B cell (primary cell): Measurements from ENCODE around the gene MTCL3.

Experiments
- EZH2 ChIP-seq: IDR thresholded peaks from 2 replicates; pipeline ENCODE4 v1.6.1; 2012; ENCODE audit warnings: borderline replicate concordance, low read depth, mild to moderate bottlenecking, moderate library complexity, low read length; ENCODE audit not compliant: insufficient read depth, poor library complexity, severe bottlenecking
- TF ChIP-seq, protein P1 (sequence below): fragments of 200-600 bp; IDR thresholded peaks from one replicate; pipeline ENCODE4 v1.8.0; 2022; ENCODE audit warnings: antibody characterized with exemption, mild to moderate bottlenecking

DNA sequence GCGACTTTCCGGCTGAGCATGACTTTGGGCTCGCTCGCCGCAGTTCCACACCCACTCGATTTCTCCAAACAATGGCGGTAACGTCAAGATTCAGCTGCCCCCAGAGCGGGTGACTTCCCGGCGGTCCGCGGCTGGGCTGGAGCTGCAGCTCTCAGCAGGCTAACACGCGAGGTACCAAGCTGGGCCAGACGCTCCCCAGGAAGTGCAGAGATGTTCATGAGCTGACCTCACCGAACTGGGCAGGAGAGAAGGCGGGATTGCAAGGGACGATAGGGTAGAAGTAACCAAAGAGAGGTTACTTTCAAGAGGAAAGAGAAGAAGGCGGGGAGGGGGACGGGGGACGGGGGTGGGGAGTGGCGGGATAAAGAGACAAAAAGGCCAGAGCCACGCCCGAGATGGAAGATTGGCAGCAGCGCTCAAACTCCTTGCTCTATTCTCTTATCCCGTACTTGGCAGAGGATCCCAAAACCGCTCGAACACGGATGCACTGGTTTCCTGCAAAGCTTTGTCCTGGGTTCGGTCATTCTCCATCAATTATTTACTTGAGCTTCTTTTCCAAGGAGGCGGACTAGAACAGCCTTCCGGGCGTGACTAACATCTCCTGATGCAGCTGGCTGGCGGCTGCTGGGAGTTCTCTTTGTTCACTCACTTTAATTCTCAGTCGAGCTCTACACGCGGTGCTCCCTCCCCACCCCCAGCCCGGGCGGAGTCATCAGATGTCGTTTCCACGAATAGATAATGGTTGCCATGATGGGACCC is at the start of gene MTCL3:
- TF ChIP-seq, protein P1, sequence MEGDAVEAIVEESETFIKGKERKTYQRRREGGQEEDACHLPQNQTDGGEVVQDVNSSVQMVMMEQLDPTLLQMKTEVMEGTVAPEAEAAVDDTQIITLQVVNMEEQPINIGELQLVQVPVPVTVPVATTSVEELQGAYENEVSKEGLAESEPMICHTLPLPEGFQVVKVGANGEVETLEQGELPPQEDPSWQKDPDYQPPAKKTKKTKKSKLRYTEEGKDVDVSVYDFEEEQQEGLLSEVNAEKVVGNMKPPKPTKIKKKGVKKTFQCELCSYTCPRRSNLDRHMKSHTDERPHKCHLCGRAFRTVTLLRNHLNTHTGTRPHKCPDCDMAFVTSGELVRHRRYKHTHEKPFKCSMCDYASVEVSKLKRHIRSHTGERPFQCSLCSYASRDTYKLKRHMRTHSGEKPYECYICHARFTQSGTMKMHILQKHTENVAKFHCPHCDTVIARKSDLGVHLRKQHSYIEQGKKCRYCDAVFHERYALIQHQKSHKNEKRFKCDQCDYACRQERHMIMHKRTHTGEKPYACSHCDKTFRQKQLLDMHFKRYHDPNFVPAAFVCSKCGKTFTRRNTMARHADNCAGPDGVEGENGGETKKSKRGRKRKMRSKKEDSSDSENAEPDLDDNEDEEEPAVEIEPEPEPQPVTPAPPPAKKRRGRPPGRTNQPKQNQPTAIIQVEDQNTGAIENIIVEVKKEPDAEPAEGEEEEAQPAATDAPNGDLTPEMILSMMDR = no peak
- TF ChIP-seq EZH2 = no peak
